HCT116 (cell line): ENCODE data around the gene IQSEC3. TPM values are rescaled to one million over a fixed set of nuclear protein-coding genes. Genes with fewer than 3 reads are reported as not detected.
A peak's percentile ranks its signal among the peaks of the same experiment; 100 is the strongest.

Source experiments
- ATAC-seq: fragments of 200-7000 bp; cut with Tn5 transposase; 2 replicates; pipeline ENCODE4 v1.9.1; 2020; ENCODE audit warnings: mild to moderate bottlenecking, moderate library complexity
- BruUV-seq: library from RNA; stranded (reverse); fragments of 400-500 nt; replicated peaks from 2 replicates; lab custom pipeline; 2021; lab: Mats Ljungman, UMichigan
- CTCF ChIA-PET: fragments of 300-600 bp; sonication (Branson Sonifier 250); formaldehyde crosslinking; loops from one replicate; lab custom pipeline; 2021; ENCODE audit warnings: antibody characterized with exemption; lab: Charles Lee
- POLR2A ChIA-PET: fragments of 300-600, 350-600 bp; sonication (Branson Sonifier 250); formaldehyde crosslinking; loops from one replicate; lab custom pipeline; 2021; ENCODE audit warnings: antibody characterized with exemption; lab: Charles Lee
- RAD21 ChIA-PET, 2 experiments: fragments of 300-600 bp; sonication (Branson Sonifier 250); formaldehyde crosslinking; loops; one replicate each; lab custom pipeline; 2023; ENCODE audit warnings: low total read pairs in 2 of 2; ENCODE audit not compliant: uncharacterized antibody in 2 of 2, unreplicated experiment in 2 of 2, low non-redundant PET in 1 of 2; lab: Charles Lee
- DNase-seq: peaks from one replicate; pipeline ENCODE4 v3.0.0-alpha.2; 2010; ENCODE audit warnings: low read depth, low spot score
- H2AFZ ChIP-seq: fragments of 200-600 bp; shearing (Covaris generic), sonication (generic); 2 replicates; pipeline ENCODE4 v1.6.1; 2017; ENCODE audit warnings: low read depth, mixed run types, mixed read lengths, antibody characterized with exemption, low read length; ENCODE audit not compliant: poor library complexity, severe bottlenecking
- H3K27ac ChIP-seq: 2 replicates; pipeline ENCODE4 v1.5.1; 2012; ENCODE audit warnings: low read depth, low read length
- H3K27me3 ChIP-seq: fragments of 200-600 bp; sonication (generic); 2 replicates; pipeline ENCODE4 v1.6.1; 2016; ENCODE audit warnings: mixed run types, low read length, mixed read lengths; ENCODE audit not compliant: insufficient read depth
- H3K36me3 ChIP-seq, 2 experiments: fragments of 200-500 bp in 1 of 2; fragments of 200-600 bp in 1 of 2; sonication (Bioruptor generic) in 1 of 2; sonication (generic) in 1 of 2; 2 replicates each; pipeline versions ENCODE4 v1.5.1 to v1.6.1; 2014 to 2016; ENCODE audit warnings: low read length in 2 of 2, inconsistent platforms in 1 of 2, mixed read lengths in 1 of 2, mixed run types in 1 of 2; ENCODE audit not compliant: insufficient read depth in 2 of 2, control insufficient read depth in 1 of 2
- H3K4me1 ChIP-seq, 2 experiments: fragments of 200-600 bp in 1 of 2; sonication (generic) in 1 of 2; 2 replicates each; pipeline versions ENCODE4 v1.5.1 to v1.6.1; 2012 to 2017; ENCODE audit warnings: low read length in 2 of 2, inconsistent platforms in 1 of 2, mild to moderate bottlenecking in 1 of 2, mixed read lengths in 1 of 2, mixed run types in 1 of 2, moderate library complexity in 1 of 2; ENCODE audit not compliant: insufficient read depth in 2 of 2, control insufficient read depth in 1 of 2
- H3K4me2 ChIP-seq: fragments of 200-600 bp; sonication (generic); 2 replicates; pipeline ENCODE4 v1.6.1; 2017; ENCODE audit warnings: mixed run types, low read length, mixed read lengths
- H3K4me3 ChIP-seq, 2 experiments: fragments of 200-600 bp in 1 of 2; sonication (generic) in 1 of 2; replicated peaks in 1 of 2; 2 replicates each; pipeline ENCODE4 v1.5.1; 2011 to 2016; ENCODE audit warnings: low read length in 2 of 2, control low read depth in 1 of 2, low read depth in 1 of 2, mild to moderate bottlenecking in 1 of 2, mixed read lengths in 1 of 2, mixed run types in 1 of 2
- H3K79me2 ChIP-seq: fragments of 200-600 bp; sonication (generic); 2 replicates; pipeline ENCODE4 v1.6.1; 2017; ENCODE audit warnings: mild to moderate bottlenecking, mixed run types, low read length, moderate library complexity, mixed read lengths; ENCODE audit not compliant: insufficient read depth
- H3K9ac ChIP-seq: fragments of 200-600 bp; sonication (generic); 2 replicates; pipeline ENCODE4 v1.6.1; 2016; ENCODE audit warnings: low read length, mixed read lengths
- H3K9me2 ChIP-seq: fragments of 200-600 bp; sonication (generic), shearing (Covaris generic); 2 replicates; pipeline ENCODE4 v1.6.1; 2017; ENCODE audit warnings: mixed run types, mild to moderate bottlenecking, moderate library complexity; ENCODE audit not compliant: insufficient read depth
- H3K9me3 ChIP-seq, 2 experiments: fragments of 200-500 bp in 1 of 2; fragments of 200-600 bp in 1 of 2; sonication (Bioruptor generic) in 1 of 2; sonication (generic) in 1 of 2; 2 replicates each; pipeline ENCODE4 v1.6.1; 2014 to 2017; ENCODE audit warnings: low read length in 2 of 2, mixed read lengths in 2 of 2, inconsistent platforms in 1 of 2, low read depth in 1 of 2, mild to moderate bottlenecking in 1 of 2, mixed run types in 1 of 2, moderate library complexity in 1 of 2; ENCODE audit not compliant: control insufficient read depth in 1 of 2, insufficient read depth in 1 of 2
- H4K20me1 ChIP-seq: fragments of 200-600 bp; sonication (generic), shearing (Covaris generic); 2 replicates; pipeline ENCODE4 v1.6.1; 2017; ENCODE audit warnings: mixed run types, mild to moderate bottlenecking, moderate library complexity; ENCODE audit not compliant: insufficient read depth
- CBX3 ChIP-seq: IDR thresholded peaks from 2 replicates; pipeline ENCODE4 v1.6.1; 2012; ENCODE audit warnings: low read depth
- CEBPB ChIP-seq: IDR thresholded peaks from 2 replicates; pipeline ENCODE4 v1.6.1; 2012; ENCODE audit warnings: low read depth
- CTCF ChIP-seq, 3 experiments: fragments of 200-600 bp in 1 of 3; sonication (generic) in 1 of 3; IDR thresholded peaks in 2 of 3; conservative IDR thresholded peaks in 1 of 3; 2 replicates each; pipeline ENCODE4 v1.5.1; 2012 to 2017; ENCODE audit warnings: low read depth in 2 of 3, low read length in 2 of 3, antibody characterized with exemption in 1 of 3, borderline replicate concordance in 1 of 3, control low read depth in 1 of 3, mild to moderate bottlenecking in 1 of 3, mixed read lengths in 1 of 3, mixed run types in 1 of 3, moderate library complexity in 1 of 3; ENCODE audit not compliant: insufficient read depth in 1 of 3
- EGR1 ChIP-seq: IDR thresholded peaks from 2 replicates; pipeline ENCODE4 v1.6.1; 2012; ENCODE audit warnings: low read depth
- ELF1 ChIP-seq: IDR thresholded peaks from 2 replicates; pipeline ENCODE4 v1.6.1; 2012; ENCODE audit warnings: low read depth, borderline replicate concordance
- EZH2 ChIP-seq: fragments of 200-600 bp; sonication (generic); IDR thresholded peaks from 2 replicates; pipeline ENCODE4 v1.6.1; 2017; ENCODE audit warnings: antibody characterized with exemption, mixed run types
- EZH2phosphoT487 ChIP-seq: fragments of 200-600 bp; IDR thresholded peaks from 2 replicates; pipeline ENCODE4 v1.6.1; 2018; ENCODE audit warnings: antibody characterized with exemption, borderline replicate concordance
- FOSL1 ChIP-seq: IDR thresholded peaks from 2 replicates; pipeline ENCODE4 v1.6.1; 2012; ENCODE audit warnings: low read depth
- JUND ChIP-seq: IDR thresholded peaks from 2 replicates; pipeline ENCODE4 v1.6.1; 2012
- POLR2A ChIP-seq: IDR thresholded peaks from 2 replicates; pipeline ENCODE4 v1.7.0; 2011; ENCODE audit warnings: borderline replicate concordance; ENCODE audit not compliant: insufficient read depth, insufficient read length; ENCODE audit errors: extremely low read depth
- POLR2AphosphoS5 ChIP-seq: IDR thresholded peaks from 2 replicates; pipeline ENCODE4 v1.6.1; 2011; ENCODE audit warnings: mild to moderate bottlenecking, low read depth, low read length, moderate library complexity
- RAD21 ChIP-seq: IDR thresholded peaks from 2 replicates; pipeline ENCODE4 v1.6.1; 2012; ENCODE audit warnings: low read depth, mild to moderate bottlenecking
- REST ChIP-seq: IDR thresholded peaks from 2 replicates; pipeline ENCODE4 v1.6.1; 2012; ENCODE audit warnings: low read depth
- TCF7L2 ChIP-seq: IDR thresholded peaks from 2 replicates; pipeline ENCODE4 v1.7.0; 2011; ENCODE audit warnings: borderline replicate concordance, inconsistent platforms; ENCODE audit not compliant: insufficient read depth, insufficient read length; ENCODE audit errors: extremely low read depth
- YY1 ChIP-seq: IDR thresholded peaks from 2 replicates; pipeline ENCODE4 v1.6.1; 2011; ENCODE audit warnings: low read length, low read depth, moderate library complexity, mild to moderate bottlenecking; ENCODE audit not compliant: insufficient replicate concordance; ENCODE audit errors: extremely low read depth
- ZBTB33 ChIP-seq: IDR thresholded peaks from 2 replicates; pipeline ENCODE4 v1.6.1; 2011; ENCODE audit warnings: mild to moderate bottlenecking, low read length, moderate library complexity; ENCODE audit not compliant: insufficient replicate concordance; ENCODE audit errors: extremely low read depth
- ZNF274 ChIP-seq: fragments of 200-500 bp; sonication (Bioruptor generic); IDR thresholded peaks from 2 replicates; pipeline ENCODE4 v1.6.1; 2014; ENCODE audit warnings: mild to moderate bottlenecking, low read depth, low read length, inconsistent platforms
- intact Hi-C: fragments of 100-400 bp; cut with micrococcal nuclease; formaldehyde crosslinking; loops from 2 replicates; pipeline ENCODE4 v1.10.0; 2022
- total RNA-seq: library from RNA; stranded (reverse); gene quantifications from one replicate; pipeline ENCODE4 v1.2.1, GENCODE V29; 2021; ENCODE audit not compliant: unreplicated experiment

The IQSEC3 gene
- total RNA-seq, 1 experiment from 2014 or later, result not detected

GRCh38 chr12:178829-179109, 112.2 kb downstream of the IQSEC3 start:
- no peak for TF ChIP-seq EZH2
- no peak for TF ChIP-seq TCF7L2
- no peak for TF ChIP-seq CTCF (IDR thresholded peaks at IDR 0.05 in 2 of 3, conservative IDR thresholded peaks at IDR 0.05 in 1 of 3; ENCODE audit: borderline replicate concordance in 1 of 3, insufficient read depth in 1 of 3, low read depth in 2 of 3, low read length in 2 of 3)
- TF ChIP-seq REST, result no peak
- TF ChIP-seq RAD21, result no peak
- TF ChIP-seq ZBTB33, result no peak
- no peak for TF ChIP-seq ZNF274
- TF ChIP-seq ELF1, result no peak
- no peak for TF ChIP-seq EZH2phosphoT487
- TF ChIP-seq JUND, result no peak
- TF ChIP-seq POLR2AphosphoS5, result no peak
- no peak for TF ChIP-seq EGR1
- no peak for TF ChIP-seq CBX3
- no peak for TF ChIP-seq YY1
- TF ChIP-seq POLR2A, result no peak
- no peak for TF ChIP-seq FOSL1
- no peak for TF ChIP-seq CEBPB
- DNase-seq (no peak), ATAC-seq (no peak)
- intact Hi-C loops, result no loop called here
- Histone ChIP-seq H3K4me1 (peaks cover 9 to 55% of the 10 kb centered on the region in 2 experiments; a peak in 3 of 4 replicates), H3K27me3 (no peaks in the 10 kb centered on the region), H3K4me2 (peak overlapping the region; percentile 32), H2AFZ (no peak overlapping the region), H3K4me3 (no peak overlapping the region), H3K9me3 (no peaks in the 10 kb centered on the region), H3K9ac (no peak overlapping the region), H3K36me3 (no peaks in the 10 kb centered on the region), H3K27ac (no peak overlapping the region), H4K20me1 (no peaks in the 10 kb centered on the region), H3K79me2 (no peaks in the 10 kb centered on the region), H3K9me2 (no peaks in the 10 kb centered on the region)
- no TSS peak for BruUV-seq
- RAD21 ChIA-PET, result no interaction called here
- CTCF ChIA-PET, result no interaction called here
- POLR2A ChIA-PET, result no interaction called here
